ENCODE measurements around the gene PLCE1. TPM values are rescaled to one million over a fixed set of nuclear protein-coding genes. Genes with fewer than 3 reads are reported as not detected.

PLCE1 gene
- total RNA-seq, 1 donor from 2014 or later = 0.47 TPM

GRCh38 chr10:94024407-94024806 is 30.7 kb downstream of the PLCE1 start:
- Mint-ChIP-seq H3K27ac (no peak overlapping the region), H3K4me3 (no peak overlapping the region), H3K36me3 (no peaks in the 10 kb centered on the region), H3K4me1 (no peaks in the 10 kb centered on the region), H3K27me3 (ENCODE audit: insufficient read depth, low read depth) (no peaks in the 10 kb centered on the region), H3K9me3 (peaks cover 14% of the 10 kb centered on the region)
- no peak overlapping the region for H2AFZ ChIP-seq (replicated peaks)
- H3F3A ChIP-seq (ENCODE audit: low read depth) = no peaks in the 10 kb centered on the region
- no peaks in the 10 kb centered on the region for H3K79me2 ChIP-seq (ENCODE audit: low read depth)
- no peaks in the 10 kb centered on the region for H3K9me3 ChIP-seq (ENCODE audit: low read depth)
- TF ChIP-seq EZH2phosphoT487 (IDR thresholded peaks at IDR 0.05) = no peak
- H3K4me3 ChIP-seq = no peak overlapping the region
- no peaks in the 10 kb centered on the region for H4K20me1 ChIP-seq (ENCODE audit: low read depth)
- no peak for DNase-seq (ENCODE audit: low spot score)
- H3K27ac ChIP-seq = no peak overlapping the region
- H3K4me1 ChIP-seq = no peaks in the 10 kb centered on the region
- H3K27me3 ChIP-seq = peaks cover 4% of the 10 kb centered on the region
- H3K4me2 ChIP-seq = no peak overlapping the region
- H3K9ac ChIP-seq = no peak overlapping the region
- H3K36me3 ChIP-seq = no peaks in the 10 kb centered on the region

GRCh38 chr10:94025806-94026205 is 32.1 kb downstream of the PLCE1 start:
- no peak overlapping the region for H3K9ac ChIP-seq

GRCh38 chr10:94027197-94027596 is 33.5 kb downstream of the PLCE1 start:
- peaks cover under 1% of the 10 kb centered on the region for H3K27me3 ChIP-seq
- no peak overlapping the region for H2AFZ ChIP-seq (replicated peaks)
- H3K4me1 ChIP-seq = no peaks in the 10 kb centered on the region
- no peaks in the 10 kb centered on the region for H3F3A ChIP-seq (ENCODE audit: low read depth)
- Mint-ChIP-seq H3K36me3 (peaks cover 9% of the 10 kb centered on the region), H3K4me1 (no peaks in the 10 kb centered on the region), H3K27ac (no peak overlapping the region), H3K4me3 (no peak overlapping the region), H3K27me3 (ENCODE audit: insufficient read depth, low read depth) (peaks cover 2% of the 10 kb centered on the region), H3K9me3 (peaks cover 35% of the 10 kb centered on the region)
- H3K4me2 ChIP-seq = no peak overlapping the region
- no peak for TF ChIP-seq EZH2phosphoT487 (IDR thresholded peaks at IDR 0.05)
- TF ChIP-seq CTCF (IDR thresholded peaks at IDR 0.05) = no peak
- no peak overlapping the region for H3K4me3 ChIP-seq
- no peaks in the 10 kb centered on the region for H3K79me2 ChIP-seq (ENCODE audit: low read depth)
- H3K9me3 ChIP-seq (ENCODE audit: low read depth) = peaks cover 10% of the 10 kb centered on the region
- DNase-seq (ENCODE audit: low spot score) = no peak
- no peaks in the 10 kb centered on the region for H3K36me3 ChIP-seq
- no peaks in the 10 kb centered on the region for H4K20me1 ChIP-seq (ENCODE audit: low read depth)
- H3K27ac ChIP-seq = no peak overlapping the region
- no peak overlapping the region for H3K9ac ChIP-seq

More at GRCh38 chr10:94025806-94026205, 32.1 kb downstream of the PLCE1 start:
- H3K4me3 Mint-ChIP-seq = no peak overlapping the region
- no peak for DNase-seq (ENCODE audit: low spot score)
- H3K4me1 Mint-ChIP-seq = no peaks in the 10 kb centered on the region
- Histone ChIP-seq H3K4me2 (no peak overlapping the region), H2AFZ (replicated peaks) (no peak overlapping the region), H3K9me3 (ENCODE audit: low read depth) (peaks cover 10% of the 10 kb centered on the region), H3K36me3 (no peaks in the 10 kb centered on the region), H3K27me3 (peaks cover 4% of the 10 kb centered on the region), H4K20me1 (ENCODE audit: low read depth) (no peaks in the 10 kb centered on the region), H3K27ac (no peak overlapping the region), H3K4me3 (no peak overlapping the region), H3F3A (ENCODE audit: low read depth) (no peaks in the 10 kb centered on the region), H3K4me1 (no peaks in the 10 kb centered on the region), H3K79me2 (ENCODE audit: low read depth) (no peaks in the 10 kb centered on the region)
- peaks cover 2% of the 10 kb centered on the region for H3K27me3 Mint-ChIP-seq (ENCODE audit: insufficient read depth, low read depth)
- no peak for TF ChIP-seq EZH2 (IDR thresholded peaks at IDR 0.05)
- no peak for TF ChIP-seq CTCF (IDR thresholded peaks at IDR 0.05)
- TF ChIP-seq EZH2phosphoT487 (IDR thresholded peaks at IDR 0.05) = no peak
- H3K9me3 Mint-ChIP-seq = peaks cover 26% of the 10 kb centered on the region
- peaks cover 3% of the 10 kb centered on the region for H3K36me3 Mint-ChIP-seq
- no peak overlapping the region for H3K27ac Mint-ChIP-seq

GRCh38 chr10:94029955-94030354 is 36.2 kb downstream of the PLCE1 start:
- no peak overlapping the region for H2AFZ ChIP-seq (replicated peaks)
- no peak overlapping the region for H3K27ac ChIP-seq
- no peaks in the 10 kb centered on the region for H3K36me3 ChIP-seq
- H3K4me2 ChIP-seq = no peak overlapping the region
- H3K4me3 ChIP-seq = no peak overlapping the region
- Mint-ChIP-seq H3K27ac (no peak overlapping the region), H3K9me3 (peaks cover 35% of the 10 kb centered on the region), H3K4me1 (no peaks in the 10 kb centered on the region), H3K36me3 (peaks cover 9% of the 10 kb centered on the region), H3K27me3 (ENCODE audit: insufficient read depth, low read depth) (peaks cover 2% of the 10 kb centered on the region), H3K4me3 (no peak overlapping the region)
- no peak for DNase-seq (ENCODE audit: low spot score)
- H3K4me1 ChIP-seq = no peaks in the 10 kb centered on the region
- H3K27me3 ChIP-seq = no peaks in the 10 kb centered on the region
- H4K20me1 ChIP-seq (ENCODE audit: low read depth) = no peaks in the 10 kb centered on the region
- H3F3A ChIP-seq (ENCODE audit: low read depth) = no peaks in the 10 kb centered on the region
- H3K79me2 ChIP-seq (ENCODE audit: low read depth) = no peaks in the 10 kb centered on the region
- H3K9ac ChIP-seq = no peak overlapping the region
- TF ChIP-seq EZH2 (IDR thresholded peaks at IDR 0.05) (no peak), CTCF (IDR thresholded peaks at IDR 0.05) (no peak), EZH2phosphoT487 (IDR thresholded peaks at IDR 0.05) (no peak)
- peaks cover 10% of the 10 kb centered on the region for H3K9me3 ChIP-seq (ENCODE audit: low read depth)

Measured in neural progenitor cell (in vitro differentiated cells).